HK-2 (cell line): ENCODE measurements around the gene MAGEF1.
A peak's percentile ranks its signal among the peaks of the same experiment; 100 is the strongest.

Source experiments
- DNase-seq: peaks from one replicate; pipeline ENCODE4 v3.0.0-alpha.2; 2018; ENCODE audit not compliant: unreplicated experiment

MAGEF1 gene

DNA sequence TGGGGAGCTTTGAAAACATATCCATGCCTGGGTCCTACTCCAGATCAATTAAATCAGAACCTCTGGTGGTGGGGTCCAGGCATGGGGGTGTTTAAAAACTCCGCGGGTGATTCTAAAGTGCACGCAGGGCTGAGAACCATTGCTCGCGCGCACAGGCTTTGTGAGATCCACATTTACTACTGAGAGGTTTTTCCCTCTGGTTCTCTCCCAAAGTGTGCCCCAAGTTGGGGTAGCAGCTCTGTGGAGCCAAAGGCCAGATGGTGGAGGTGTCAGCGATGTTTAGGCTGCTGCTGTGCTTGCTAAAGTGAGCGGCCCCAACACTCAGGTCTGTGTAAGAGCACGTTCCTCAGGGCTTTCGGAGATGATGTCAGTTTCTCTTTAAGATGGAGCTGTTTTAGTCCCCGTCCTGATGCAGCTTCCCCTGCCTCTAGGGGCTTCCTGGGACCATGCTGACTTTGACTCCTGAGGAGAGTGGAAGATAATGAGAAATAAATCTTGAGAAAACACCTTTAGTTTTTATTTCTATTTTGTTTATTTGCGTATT, 13.4 kb upstream of the MAGEF1 start:
- DNase-seq = no peak

DNA sequence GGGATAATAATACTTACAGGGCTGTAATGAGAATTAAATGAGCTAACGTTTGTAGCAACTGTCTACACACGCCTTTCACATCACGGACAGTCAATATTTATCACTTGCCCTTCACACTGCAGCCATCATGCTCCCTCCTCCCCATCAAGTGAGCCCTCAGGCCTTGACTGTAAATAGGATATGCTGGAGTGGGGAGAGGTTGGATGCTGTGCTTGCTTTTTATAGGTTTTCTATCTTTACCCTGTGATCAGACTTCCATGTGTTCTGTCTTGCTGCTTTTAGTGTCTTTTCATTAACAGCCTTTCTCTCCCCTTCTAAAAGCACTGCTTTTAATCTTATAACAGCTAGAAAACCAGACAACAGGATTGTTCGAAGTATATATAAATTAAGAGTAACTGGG, 12.8 kb upstream of the MAGEF1 start:
- no peak for DNase-seq

DNA sequence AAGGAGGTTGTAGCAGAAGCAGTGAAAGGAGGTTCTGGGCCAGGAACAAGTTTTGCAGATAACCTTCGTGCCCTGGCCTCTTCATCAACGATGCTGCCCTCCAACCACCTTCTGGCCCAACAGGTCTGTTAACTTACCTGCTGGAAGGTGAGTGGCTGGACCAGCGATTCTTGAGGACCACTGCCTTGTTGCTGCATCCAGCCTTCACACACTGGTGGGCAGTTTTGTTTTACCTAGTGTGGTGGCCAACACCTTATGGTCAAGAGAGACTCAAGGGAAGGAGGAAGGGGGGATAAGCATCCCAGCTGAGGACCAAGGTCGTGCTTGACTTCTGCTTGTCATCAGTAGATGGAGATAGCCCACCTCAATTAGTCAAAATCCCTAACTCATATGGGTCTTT, 7.8 kb upstream of the MAGEF1 start:
- no peak for DNase-seq

DNA sequence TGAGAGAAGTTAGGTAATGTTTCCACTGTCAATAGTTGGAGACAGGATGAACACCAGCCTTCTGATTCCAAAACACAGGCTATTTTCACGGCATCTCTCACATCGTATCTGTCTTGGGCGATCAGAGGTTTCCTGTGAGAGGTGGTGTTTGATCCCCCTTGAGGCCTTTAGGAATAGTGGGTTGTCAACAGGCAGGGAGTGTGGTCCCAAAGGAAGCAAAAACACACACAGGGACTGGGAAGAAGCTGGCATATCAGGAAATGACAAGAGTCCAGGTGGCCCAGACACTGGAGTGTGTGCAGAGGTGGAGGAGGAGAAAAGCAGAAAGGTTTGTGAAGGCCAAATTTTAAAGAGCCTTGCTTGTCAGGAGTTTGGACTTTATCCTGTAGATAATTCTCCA, 6.6 kb upstream of the MAGEF1 start:
- DNase-seq = no peak

DNA sequence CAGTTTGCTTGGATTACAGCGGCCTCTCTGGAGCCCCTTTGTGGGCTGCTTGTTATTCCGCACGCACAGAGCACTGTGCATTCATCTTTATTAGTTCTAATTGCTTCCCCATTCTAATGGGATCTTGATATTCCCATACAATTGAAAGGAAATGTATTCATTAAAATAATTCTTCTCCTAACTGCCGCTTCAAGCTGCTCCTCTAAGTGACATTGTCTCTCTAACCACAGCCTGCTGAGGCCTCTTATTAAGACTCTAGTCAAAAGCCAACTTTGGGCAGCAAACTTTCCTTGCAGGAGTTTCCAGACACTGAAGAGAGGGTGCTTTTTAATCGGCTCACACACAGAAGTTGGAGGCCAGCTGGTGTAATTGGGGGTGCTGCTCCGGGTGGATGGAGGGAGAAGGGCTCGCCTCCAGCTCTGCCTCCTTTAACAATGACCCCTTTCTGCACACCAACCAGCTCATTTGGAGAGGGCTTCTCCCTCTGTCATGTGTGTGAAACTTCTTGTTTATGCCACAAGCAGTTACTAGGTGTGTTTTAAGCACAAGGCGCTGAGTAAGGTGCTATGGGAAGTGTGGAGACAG, 5.6 kb upstream of the MAGEF1 start:
- DNase-seq = no peak

DNA sequence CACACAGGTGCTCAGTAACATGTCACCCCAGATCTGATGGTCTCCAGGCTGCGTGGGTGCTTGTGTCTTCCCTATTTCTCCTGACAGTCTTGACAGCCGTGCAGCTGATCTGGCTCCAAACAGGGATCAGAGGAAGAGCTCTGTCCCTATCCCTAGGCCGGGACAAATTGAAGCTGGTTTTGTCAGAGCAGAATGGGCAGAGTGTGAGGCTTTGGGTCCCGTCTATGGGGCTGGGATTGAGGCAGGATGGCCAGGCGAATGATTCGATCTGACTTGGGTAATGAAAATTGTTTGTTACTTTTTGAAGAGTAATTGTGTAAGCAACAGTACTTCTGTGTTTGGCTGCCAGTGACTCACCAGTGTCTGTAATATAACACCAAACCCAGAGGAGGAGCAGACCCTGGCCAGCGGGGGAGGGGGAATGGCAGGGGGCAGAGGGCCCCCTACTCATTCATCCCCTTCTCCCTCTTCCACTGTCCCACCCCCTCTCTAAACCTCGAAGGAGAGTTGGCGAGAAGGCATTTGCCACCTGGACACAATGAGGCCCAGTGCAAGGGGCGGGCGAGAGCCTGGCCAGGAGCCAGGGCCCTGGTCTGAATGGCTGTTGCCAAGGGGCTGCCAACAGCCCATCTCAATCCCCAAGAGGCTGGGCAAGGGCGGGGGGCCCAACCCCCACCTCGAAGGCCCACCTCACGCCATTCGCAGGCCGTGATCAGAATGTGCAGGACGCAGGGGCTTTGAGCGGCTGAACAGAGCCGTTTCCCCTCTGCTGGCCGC, 4.9 kb upstream of the MAGEF1 start:
- no peak for DNase-seq

DNA sequence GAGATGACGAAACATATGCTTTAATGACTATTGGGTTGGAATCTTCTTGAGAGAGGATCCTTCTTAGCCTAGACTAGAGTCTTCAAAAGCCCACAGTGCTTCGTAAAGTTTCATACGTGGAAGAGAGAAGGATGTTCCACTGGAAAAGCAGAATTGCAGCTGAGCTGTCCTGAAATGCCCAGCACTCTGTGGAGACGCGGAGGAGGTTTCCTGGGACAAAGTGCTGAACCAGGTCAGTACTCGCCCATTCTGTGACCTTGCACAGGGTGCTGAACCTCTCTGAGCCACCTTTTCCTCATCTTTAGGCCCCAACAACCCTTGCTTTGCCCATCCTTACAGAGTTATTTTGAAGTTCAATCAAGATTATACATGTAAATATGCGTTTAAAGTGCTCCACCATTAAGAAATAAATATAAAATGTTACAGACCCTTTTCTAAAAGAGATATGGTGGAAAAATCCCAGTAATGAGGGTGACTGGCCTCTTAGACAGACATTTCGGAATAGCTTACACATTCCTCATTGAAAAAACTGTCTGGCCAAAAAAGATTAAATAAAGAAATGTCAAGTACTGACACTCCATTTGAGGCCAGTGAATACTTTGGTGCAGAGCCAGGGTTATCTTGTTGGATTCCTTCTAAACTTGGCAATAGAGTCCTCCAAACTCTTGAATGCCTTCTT, 4.2 kb upstream of the MAGEF1 start:
- DNase-seq = no peak

DNA sequence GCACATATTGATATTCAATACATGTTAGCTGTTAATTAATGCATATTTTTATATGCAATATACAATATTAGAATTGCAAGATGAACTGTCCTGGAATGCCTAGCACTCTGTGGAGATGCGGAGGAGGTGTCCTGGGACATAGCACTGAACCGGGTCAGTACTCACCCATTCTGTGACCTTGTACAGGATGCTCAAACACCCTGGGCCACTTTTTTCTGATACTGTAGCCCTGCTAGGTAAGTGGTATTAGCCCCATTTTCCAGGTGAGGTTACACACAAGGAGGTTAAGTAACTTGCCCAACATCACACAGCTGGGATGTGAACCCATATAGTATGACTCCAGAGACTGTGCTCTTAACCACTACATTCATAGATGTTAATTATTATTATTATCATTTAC, 1.7 kb upstream of the MAGEF1 start:
- DNase-seq = no peak

DNA sequence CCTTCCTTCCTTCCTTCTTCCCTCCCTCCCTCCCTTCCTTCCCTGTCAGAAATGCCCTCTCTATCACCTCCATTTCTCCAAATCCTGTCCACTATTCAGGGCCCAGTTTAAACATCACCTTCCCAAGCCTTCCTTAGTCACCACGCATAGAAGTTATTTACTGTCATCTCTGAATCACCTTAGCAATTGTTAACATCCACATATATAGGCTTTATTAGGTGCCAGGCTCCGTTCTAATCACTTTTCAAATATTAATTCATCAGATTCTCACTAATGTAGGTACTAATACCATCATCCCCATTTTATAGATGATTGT, 1.1 kb upstream of the MAGEF1 start:
- DNase-seq = no peak

DNA sequence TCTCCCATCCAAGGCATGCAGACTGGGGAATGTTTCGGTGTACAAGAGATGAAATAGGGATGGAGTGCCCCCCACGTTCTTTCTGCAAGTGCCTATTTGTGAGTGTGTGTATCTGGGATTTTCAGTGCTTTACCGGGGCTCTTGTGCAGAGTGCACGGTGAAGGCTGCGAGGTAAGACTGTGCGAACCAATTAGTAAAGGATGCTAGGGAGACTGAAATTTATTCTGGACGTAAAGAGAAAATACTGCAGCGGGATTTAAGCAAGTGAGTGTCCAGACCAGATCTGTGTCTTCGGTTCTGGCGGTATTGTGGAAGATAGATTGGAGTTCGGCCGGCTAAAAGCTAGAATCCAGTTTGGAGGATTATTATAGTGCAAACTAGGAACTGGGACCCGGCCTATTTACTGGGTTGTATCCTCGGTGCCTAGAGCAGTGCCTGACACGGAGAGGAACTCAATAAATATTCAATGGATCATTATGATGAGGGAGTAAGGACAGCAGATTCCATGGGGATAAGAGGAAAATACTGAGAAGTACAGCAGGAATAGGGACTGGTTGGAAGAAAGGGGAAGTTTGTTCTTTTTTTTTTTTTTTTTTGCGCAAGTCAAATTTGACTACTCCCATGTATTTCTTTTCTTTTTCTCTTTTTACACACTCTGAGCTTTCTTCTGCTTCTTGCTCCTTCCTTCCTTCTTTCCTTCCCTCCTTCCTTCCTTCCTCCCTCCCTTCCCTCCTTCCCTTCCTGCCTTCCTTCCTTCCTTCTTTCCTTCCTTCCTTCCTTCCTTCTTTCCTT, 580 bp upstream of the MAGEF1 start:
- DNase-seq = no peak

DNA sequence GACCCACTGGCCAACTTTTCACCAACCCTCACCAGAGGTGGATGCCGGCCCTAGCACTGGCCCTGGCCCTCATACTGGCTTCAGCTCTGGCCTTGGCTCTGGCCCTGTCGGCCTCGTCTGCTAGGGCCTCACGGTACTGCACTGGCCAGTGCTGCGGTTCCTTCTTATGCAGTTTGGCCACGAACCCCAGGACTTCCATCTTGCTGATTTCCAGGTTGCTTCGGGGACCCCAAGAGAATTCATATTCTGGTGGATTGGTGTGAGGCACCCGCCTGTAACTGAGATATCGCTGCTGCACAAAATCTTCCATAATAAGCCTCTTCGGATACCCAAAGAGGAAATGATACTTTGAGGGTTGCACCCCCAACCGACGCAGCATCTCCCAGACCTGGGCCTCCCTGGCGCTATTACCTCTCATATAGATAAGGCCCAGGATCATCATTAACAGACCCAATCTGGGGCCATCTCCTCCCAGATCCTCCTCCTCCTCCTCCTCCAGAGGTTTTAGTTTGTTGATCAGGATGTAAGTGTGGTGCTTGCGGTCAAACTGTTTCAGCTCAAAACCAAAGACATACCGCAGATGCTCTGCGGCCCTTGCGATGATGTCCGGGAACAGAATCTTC, 883 bp downstream of the MAGEF1 start:
- DNase-seq = peak; percentile 22

DNA sequence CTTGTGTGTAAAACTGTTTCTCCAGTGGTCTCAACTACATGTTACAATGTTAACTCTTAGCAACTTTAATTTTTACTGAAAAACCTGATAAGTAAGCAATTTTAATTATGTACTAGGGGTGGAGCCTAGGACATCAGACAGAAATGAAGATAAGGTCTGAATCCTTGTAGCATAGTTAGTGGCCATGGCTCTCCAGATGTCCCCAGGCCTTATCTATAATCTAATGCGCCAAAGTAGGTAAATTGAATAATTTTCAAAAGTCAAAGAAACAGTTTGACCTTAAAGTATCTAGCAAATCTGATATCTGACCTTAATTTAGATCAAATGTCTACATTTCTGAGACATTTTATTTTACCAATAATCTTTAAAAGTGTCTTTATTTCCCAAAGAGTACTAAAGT, 8.2 kb downstream of the MAGEF1 start:
- no peak for DNase-seq

DNA sequence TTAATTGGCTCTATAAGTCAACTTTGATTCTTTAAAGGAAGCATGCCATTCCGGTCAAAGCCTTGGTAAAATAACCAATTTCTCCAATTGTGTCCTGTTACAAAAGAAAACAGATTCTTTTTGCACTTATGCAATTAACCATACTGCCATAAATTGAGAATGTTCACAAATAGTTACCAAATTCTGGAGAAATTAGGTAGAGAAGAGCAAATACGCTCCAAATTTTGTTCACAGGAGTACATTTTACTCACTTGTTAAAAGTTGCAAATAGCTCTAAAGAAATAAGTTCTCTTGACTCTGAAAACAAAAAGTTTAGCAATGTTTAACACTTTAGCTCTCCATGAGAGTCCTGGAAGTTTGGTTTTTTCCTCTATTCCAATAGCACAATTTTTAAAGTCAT, 11.1 kb downstream of the MAGEF1 start:
- no peak for DNase-seq

DNA sequence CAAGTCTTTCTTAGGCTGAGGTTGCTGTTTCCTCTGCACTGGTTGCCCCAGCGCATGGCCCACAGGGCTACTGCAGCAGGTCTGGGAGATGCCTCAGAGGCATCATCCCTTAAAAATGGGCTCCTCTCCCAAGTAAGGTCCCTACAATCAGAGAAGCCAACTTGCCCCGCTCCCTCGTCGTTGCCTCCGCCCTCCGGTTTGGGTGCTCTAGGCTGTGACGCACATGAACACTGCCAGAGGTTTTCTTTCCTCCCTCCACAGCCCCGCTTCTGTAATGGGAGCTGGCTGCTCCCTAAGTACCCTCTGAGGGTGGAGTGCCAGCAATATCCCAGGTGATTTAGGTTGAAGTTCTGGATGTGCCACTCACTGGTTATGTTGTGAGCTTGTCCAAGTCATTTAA, 14.0 kb downstream of the MAGEF1 start:
- DNase-seq = no peak

DNA sequence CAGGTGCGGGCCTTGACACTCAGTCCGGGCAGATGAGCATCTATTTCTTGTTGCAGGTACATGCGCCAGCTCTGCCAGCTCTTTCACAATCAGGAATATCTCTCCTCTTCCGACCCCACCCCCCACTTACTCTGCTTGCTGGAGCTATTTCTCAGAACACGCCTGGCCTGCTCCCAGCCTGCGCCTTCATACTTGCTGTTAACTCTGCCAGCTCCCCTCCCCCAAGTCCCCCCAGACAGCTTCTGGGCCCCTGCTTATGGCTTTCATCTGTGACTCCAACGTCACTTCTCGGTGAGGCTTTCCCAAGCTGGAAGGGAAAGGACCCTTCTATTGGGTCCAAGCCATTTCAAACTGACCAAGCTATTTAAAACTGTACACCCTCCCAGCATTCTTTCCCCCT, 15.2 kb downstream of the MAGEF1 start:
- DNase-seq = no peak

DNA sequence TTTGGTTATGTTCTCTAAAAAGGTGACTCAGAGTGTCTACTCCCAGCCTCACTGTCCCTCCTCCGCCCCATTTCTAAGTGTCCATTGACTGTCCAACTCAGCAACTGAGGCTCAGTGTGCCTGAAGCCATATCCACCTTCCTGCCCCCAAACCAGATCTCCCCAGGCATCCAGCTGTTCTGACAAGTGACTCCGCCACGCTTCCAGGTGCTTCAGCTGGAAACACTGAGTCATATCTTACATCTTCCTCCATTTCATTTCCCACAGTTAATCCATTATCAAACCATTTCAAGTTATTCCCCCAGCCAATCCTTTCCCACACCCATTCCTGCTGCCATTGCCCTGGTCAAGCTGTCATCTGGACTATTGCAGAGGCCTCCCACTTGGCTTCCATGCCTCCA, 17.1 kb downstream of the MAGEF1 start:
- no peak for DNase-seq

DNA sequence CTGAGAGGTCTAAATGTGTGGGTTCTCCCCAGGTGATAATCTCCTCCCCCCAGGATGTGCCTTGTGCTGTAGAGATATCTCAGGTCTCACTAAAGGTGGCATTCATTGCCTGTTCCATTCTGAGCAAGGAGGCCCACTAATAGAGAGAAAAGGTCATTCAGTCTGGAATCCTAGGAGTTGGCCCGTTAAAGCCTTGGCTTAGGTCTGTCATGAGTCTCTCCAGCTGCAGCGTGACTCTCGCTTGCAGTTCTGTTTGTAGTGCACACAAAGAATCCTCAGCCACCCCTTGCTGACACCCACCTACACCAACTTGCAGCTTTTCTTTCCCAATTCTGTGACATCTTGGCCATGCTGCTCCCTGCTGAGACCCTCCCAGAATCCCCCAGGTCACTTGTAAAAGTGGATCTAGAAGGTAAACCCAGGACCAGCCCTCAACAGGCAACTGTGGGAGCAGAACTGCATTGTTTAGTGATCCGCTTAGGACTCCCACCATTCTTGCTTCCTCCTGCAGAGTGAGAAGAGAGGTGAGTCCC, 17.7 kb downstream of the MAGEF1 start:
- DNase-seq = no peak

DNA sequence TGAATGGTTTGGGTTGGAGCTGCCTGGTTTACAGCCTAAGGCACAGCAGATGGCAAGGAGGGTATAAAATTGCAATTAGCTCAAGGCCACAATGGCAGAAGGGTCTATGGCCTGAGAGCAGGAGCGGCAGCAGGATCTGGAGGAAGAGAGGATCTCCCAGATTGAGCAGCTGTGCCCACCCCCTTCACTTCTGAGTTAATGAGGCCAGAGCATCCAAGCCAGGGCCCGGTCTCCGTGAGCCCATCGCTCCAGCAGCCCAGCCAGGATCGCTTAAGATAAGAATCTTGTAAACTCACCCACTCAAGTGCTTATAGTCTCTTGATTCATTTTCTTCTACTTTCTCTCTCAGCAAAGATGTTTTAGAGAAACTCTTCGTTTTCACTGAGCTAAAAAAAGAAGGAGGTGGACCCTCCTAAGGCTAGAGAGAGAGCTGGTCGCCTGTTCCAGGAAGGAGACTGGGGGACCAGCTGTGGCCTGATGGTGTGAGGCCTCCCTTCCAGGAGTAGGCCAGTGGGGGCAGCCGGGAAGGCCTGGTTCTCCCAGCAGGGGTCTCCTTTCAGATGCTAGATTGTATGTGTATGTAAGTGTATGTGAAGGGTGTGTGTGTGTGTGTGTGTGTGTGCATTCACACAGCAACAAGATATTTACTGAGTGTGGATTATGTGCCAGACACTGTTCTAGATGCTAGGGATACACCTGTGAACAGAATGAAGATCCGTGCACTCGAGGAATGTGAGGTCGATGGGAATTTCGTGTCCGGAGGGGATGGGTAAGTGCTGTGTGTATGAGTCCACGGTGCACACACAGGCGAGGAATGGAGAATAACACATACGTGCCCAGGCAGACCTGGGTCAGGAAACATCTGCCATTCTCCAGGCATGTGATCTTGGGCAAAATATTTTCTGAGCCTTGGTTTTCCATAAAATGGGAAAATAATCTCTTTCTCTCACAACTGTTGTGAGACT, 18.6 kb downstream of the MAGEF1 start:
- no peak for DNase-seq

DNA sequence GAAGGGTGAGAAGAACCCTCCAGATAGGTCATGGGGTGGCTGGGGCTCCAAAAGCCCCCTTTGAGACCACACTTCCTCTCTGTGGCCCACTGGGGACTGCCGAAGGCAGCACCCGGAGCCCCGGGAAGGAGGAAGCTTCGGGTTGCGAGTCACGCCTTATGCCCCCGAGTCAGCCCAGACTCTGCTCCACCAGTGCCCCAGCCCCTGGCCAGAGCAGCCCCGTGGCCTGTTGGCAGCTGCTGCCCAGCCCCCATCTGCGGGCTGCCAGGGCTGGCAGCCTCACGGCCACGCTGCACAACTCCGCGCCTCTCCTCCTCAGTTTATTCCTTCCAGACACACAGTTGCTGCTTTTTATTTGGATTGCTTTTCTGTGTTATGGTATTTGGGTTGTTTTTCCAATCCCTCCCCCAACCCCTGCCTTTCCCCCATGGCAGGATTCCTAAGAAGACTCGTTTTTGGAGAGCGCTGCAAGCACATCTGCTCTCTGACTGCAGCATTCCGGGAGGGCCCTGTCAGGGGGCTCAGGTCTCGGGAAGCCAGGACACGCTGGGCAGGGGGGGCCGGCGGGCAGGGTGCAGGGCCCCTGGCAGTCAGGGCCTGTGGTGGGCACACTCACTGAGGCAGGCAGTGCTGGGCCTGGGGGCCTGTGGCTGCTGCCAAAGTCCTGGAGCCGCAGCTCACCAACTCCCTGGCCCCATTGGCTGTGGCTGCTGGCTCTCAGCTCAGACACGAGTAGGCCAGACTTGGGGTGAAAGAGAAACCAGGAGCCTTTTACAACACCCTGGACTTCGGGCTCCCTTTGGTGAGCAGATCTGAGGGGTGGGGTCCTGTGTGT, 20.2 kb downstream of the MAGEF1 start:
- DNase-seq = no peak
